SH-SY5Y (cell line): ENCODE data around the gene CACUL1.

Source experiments
- GATA2 ChIP-seq: IDR thresholded peaks from 2 replicates; pipeline ENCODE4 v1.6.1; 2011; ENCODE audit warnings: mild to moderate bottlenecking, low read depth, low read length
- GATA3 ChIP-seq: IDR thresholded peaks from 2 replicates; pipeline ENCODE4 v1.6.1; 2011; ENCODE audit warnings: low read depth, mild to moderate bottlenecking, low read length, moderate library complexity

DNA sequence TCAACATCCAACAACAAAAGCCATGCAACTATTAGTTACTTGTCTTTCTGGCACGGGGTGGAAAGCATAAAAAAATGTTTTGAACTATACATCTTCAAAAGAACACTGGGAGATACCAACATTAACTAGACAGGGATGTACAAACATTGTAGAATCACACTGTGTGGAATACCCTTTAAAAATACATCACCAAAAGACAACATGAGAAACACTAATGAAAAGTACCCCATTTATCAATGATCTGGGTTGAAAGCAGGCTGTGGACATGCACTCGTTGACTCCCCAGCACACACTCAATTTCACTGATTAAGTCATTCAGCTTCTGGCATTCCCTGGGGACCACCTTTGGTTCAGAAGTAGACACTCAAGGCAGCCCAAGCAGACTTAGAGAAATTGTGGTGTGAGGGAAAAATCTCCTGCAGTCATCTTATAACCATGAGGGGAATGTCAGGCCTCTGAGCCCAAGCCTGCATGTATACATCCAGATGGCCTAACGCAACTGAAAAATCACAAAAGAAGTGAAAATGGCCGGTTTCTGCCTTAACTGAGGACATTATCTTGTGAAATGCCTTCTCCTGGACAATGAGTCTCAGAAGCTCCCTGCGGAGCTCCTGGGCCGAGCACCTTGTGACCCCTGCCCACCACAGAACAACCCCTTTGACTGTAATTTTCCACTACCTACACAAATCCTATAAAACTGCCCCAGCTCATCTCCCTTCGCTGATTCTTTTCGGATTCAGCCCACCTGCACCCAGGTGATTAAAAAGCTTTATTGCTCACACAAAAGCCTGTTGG, 53.0 kb downstream of the CACUL1 start:
- TF ChIP-seq GATA2: no peak
- no peak for TF ChIP-seq GATA3
